ENCODE measurements around the gene GFER. TPM values are rescaled to one million over a fixed set of nuclear protein-coding genes. Genes with fewer than 3 reads are reported as not detected.
"Not testable (repeated sequence)": the region's sequence is repeated elsewhere in the genome, so short reads cannot be mapped to it uniquely, and the experiment has no call there.

GFER gene
- polyA plus RNA-seq, 4 donors: 17.3 to 29.2 (median 23.9) TPM

DNA sequence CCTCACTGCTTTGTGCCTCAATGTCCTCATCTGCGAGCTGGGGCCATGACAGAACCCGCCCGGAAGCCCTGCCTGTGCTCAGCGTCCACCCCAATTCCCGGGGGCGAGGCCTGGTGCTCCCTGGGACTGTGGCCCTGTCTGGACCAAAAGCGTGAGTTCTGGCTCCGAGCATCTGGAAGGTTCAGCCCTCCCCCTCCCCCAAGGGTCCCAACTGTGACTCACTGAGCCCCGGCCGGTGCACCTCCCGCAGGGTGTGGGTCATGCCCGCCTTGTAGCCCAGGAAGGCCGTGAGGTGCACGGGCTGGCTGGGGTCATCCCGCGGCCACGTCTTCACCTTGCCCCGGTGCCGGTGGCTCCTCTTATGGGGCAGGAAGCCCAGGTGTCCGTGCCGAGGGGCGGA, 30.3 kb upstream of the GFER start:
- DNase-seq (ENCODE audit: low read depth in 4 of 4, low spot score in 3 of 4): no peak

DNA sequence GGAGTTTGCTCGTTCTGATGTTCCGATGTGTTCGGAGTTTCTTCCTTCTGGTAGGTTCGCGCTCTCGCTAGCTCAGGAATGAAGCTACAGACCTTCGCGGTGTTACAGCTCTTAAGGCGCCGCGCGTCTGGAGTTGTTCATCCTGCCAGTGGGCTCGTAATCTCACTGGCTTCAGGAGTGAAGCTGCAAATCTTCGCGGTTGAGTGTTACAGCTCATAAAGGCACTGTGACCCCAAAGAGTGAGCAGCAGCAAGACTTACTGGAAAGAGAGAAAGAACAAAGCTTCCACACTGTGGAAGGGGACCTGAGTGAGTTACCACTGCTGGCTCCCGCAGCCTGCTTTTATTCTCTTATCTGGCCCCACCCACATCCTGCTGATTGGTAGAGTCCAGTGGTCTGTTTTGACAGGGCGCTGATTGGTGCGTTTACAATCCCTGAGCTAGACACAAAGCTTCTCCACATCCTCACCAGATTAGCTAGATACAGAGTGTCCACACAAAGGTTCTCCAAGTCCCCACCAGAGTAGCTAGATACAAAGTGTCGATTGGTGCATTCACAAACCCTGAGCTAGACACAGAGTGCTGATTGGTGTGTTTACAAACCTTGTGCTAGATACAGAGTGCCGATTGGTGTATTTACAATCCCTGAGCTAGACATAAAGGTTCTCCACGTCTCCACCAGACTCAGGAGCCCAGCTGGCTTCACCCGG, 26.4 kb upstream of the GFER start:
- DNase-seq (ENCODE audit: low read depth in 4 of 4, low spot score in 3 of 4): not testable (repeated sequence)

- not testable (repeated sequence) for DNase-seq (ENCODE audit: low read depth in 4 of 4, low spot score in 3 of 4)
Measured at GRCh38 chr16:1958143-1958491, 25.9 kb upstream of the GFER start.

DNA sequence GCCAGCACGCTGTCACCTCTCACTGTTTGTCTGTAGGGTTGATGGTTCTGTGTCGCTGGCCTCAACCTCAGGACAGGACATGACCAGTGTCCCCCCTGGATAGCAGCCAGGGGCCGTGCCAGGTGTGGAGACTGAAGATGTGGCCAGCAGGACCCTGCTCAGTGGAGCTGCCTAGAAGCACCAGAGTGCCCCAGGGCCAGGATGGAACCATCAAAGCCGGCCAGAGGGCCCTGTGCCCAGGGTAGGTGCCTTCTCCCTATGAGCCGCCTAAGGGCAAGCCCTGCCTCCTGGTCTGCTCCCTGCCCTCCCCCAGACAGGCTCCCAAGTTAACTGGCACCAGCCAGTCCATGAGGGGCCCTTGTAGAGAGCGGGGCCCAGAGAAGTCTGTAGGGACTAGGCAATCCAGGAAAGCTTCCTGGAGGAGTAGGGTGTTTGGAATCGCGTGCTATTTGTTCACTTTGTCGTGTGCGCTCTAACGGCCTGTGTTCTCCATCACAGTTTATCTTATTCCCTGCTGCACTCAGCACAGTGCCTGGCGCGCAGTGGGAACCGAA, 25.2 kb upstream of the GFER start:
- no peak for DNase-seq (ENCODE audit: low read depth in 4 of 4, low spot score in 3 of 4)

DNA sequence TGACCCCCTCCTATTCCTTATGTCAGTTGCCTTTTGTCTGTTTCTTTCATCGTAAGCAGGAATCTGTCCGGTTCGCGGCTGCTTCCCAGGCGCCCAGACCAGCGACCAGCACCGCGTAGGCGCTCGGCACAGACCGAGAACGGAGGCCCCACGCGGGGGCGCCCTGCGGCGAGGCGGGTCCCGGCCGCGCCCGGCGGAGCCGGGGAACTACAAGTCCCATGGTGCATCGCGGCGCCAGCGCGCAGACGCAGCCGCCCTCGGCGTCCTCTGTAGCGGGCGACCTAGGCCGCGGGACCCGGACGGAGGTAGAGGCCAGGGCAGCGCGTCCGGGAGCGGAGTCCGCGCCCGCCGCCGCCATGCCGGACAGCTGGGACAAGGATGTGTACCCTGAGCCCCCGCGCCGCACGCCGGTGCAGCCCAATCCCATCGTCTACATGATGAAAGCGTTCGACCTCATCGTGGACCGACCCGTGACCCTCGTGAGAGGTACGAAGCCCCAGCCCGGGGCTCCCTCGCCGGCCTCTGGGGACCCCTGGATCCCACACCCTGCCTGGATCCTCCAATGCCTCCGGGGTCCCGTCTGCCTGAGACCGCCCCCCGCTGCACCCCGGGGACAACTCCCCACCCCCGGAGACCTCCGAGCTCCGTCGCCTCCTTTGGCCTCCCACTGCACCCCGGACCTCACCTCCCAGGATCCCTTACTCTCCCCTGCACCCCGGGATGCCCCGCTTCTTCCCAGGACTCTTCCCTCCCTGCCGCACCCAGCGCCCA, 24.5 kb upstream of the GFER start, which contains the start of gene NDUFB10:
Gene NDUFB10 (plus strand): TSS at position 270 of the 771 bp plus-strand sequence. CDS start 87 bp downstream, at position 357.
- DNase-seq (ENCODE audit: low read depth in 4 of 4, low spot score in 3 of 4): peak in 3 of 4 donors; percentile 77 to 83 (median 78)

DNA sequence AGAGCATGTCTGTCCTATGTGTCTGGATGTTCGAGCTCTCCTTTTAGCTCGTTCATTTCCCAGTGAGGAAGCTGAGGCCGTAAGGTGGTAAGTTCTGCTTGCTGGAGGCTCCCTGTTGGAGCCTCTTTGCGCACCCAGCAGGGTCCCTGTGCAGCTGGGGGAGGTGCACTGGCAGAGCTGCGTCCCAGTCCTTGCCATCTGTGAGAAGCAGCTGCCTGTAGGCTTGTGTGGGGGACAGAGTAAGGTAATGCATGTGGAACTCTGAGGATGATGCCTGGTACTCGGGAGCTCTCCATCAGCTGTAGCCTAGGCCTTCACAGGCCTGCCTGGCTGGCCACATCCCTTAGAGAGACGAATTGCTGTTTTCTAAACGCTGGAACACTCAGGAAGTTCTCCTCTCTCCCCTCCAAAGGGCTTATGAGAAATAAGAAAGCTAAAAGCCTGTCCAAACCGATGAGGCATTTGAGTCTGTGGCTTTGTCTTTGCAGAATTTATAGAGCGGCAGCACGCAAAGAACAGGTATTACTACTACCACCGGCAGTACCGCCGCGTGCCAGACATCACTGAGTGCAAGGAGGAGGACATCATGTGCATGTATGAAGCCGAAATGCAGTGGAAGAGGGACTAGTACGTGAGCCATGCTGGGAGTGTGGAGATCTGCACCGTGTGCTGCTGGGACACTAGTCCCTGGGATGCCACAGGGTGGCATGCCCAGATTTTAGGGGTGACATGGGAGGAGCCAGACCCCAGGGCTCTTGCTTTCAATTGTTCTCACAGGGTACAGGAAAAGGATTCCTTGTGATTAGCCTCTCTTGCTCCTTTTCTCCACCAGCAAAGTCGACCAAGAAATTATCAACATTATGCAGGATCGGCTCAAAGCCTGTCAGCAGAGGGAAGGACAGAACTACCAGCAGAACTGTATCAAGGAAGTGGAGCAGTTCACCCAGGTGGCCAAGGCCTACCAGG, 23.0 kb upstream of the GFER start:
- no peak for DNase-seq (ENCODE audit: low read depth in 4 of 4, low spot score in 3 of 4)

- DNase-seq (ENCODE audit: low read depth in 4 of 4, low spot score in 3 of 4): no peak
Measured at GRCh38 chr16:1961651-1962067, 22.3 kb upstream of the GFER start.

- not testable (repeated sequence) for DNase-seq (ENCODE audit: low read depth in 4 of 4, low spot score in 3 of 4)
Measured at GRCh38 chr16:1962161-1963153, 21.5 kb upstream of the GFER start.

DNA sequence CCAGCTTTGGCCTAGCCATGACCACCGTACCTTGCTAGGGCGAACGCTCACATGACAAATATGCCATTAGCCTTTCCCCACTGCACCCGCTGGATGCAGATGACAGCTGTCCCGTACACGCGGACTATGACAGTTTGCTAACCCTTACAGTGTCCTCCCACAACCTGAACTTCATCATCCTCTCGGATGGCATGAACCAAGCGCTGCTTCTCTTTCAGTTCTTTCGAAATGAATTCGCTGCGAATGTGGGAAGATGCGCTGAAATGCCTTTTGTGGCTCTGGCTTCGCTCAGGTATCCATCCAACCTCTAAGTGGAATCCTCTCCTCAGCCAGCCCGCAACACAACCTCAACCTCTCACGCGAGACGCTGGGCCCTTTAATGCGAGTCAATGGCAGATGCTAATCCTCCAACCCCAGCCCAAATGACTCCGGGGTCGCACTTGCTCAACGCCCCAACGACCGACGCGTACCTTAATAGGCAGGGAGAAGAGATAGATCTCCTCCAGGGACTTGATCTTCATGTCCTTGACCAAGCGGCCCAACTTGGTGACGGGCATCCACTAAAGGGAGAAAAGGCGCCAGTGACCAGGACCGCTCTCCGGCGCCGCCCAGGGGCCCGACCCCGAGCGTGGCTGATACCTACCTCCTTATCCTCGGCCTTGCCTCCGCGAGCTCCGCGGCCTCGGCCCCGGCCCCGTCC, 20.0 kb upstream of the GFER start:
- no peak for DNase-seq (ENCODE audit: low read depth in 4 of 4, low spot score in 3 of 4)

DNA sequence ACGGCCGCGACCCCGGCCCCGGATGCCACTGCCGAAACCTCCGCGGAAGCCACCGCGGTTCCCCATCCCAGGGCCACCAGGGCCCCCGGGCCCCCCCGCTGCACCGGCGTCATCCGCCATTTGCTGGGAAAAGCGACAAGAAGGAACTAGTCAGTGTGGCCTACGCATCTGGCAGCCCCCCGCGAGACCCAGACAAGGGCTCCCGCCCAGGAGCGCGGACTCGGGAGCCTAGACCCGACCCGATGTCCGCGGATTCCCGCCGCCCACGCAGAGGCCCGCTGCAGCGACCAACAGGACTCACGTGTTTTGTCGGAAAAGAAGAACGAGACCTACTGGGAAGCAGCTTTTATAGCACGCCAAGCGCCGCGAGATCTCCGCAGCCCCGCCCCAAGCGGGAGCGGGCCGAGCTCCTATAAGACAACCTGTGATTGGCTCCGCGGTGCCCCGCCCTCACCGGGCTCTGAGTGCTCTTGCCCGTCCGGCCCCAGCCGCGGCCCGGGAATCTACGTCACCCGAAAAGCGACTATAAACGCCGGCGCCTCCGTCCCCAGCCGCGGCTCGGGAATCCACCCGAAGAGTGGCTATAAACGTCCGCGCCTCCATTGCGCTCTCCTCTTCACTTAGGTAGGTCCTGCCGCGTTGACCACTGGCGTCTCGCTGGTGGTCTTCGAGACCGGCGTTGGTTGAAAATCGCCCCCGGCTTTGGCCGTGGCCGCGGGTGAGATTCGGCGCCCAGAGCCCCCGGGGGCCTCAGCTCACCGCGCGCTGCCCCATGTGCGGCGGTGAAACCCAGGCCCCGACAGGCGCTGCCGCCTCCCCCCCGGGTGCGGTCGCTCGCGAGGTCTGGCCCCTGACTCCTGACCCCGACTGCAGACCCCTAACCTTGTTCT, 19.2 kb upstream of the GFER start, which contains the start of gene RPS2:
Gene RPS2 (minus strand): TSS at position 321 of the 890 bp plus-strand sequence. CDS start 201 bp downstream, at position 120.
- peak; percentile 94 to 98 (median 97) for DNase-seq (ENCODE audit: low read depth in 4 of 4, low spot score in 3 of 4)

DNA sequence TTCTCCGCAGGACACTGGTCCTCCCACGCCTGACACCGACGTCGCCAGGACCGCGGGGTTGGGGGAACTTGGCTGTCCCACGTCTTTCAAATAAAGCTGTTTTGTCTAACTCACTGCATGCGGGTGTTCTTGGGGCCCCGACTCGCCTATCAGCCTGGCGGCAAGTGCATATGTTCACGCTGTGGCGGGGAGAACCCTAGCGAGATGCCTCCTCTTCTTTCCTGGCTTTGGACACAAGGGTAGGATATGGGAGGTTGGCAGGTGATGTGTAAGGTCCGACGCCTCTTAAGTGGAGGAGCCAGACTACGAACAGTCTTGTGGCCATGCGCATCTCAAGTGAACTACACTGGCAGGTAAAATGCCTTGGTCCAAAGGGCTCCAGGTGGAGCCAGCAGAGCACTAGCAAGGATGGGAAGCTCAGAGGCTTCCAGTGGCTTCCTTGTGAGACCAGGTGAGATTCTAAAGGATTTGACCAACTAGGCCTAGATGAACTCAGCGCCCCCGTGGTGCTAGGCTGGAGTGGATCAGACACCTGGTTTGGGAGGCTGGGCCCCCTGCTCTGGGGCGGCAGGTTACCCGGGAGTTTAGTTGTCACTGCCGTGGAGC, 18.5 kb upstream of the GFER start:
- no peak for DNase-seq (ENCODE audit: low read depth in 4 of 4, low spot score in 3 of 4)

DNA sequence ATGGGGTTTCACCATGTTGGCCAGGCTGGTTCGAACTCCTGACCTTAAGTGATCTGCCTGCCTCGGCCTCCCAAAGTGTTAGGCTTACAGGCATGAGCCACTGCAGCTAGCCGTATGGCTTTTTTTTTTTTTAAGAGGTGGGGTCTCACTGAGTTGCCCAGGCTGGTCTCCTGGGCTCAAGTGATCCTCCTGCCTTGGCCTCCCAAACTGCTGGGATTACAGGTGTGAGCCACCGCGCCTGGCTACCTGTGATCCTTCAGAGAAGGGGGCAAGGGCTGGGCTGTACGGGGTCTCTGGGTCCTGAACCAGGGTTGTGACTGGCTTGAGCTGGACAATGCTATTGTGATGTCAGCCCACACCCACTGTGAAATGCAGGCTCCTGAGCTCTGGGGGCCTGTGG, 17.5 kb upstream of the GFER start, which contains the start of gene RNF151:
Gene RNF151 (plus strand): TSS at position 397 of the 400 bp plus-strand sequence. CDS start 26 bp downstream, outside the sequence.
- no peak for DNase-seq (ENCODE audit: low read depth in 4 of 4, low spot score in 3 of 4)

DNA sequence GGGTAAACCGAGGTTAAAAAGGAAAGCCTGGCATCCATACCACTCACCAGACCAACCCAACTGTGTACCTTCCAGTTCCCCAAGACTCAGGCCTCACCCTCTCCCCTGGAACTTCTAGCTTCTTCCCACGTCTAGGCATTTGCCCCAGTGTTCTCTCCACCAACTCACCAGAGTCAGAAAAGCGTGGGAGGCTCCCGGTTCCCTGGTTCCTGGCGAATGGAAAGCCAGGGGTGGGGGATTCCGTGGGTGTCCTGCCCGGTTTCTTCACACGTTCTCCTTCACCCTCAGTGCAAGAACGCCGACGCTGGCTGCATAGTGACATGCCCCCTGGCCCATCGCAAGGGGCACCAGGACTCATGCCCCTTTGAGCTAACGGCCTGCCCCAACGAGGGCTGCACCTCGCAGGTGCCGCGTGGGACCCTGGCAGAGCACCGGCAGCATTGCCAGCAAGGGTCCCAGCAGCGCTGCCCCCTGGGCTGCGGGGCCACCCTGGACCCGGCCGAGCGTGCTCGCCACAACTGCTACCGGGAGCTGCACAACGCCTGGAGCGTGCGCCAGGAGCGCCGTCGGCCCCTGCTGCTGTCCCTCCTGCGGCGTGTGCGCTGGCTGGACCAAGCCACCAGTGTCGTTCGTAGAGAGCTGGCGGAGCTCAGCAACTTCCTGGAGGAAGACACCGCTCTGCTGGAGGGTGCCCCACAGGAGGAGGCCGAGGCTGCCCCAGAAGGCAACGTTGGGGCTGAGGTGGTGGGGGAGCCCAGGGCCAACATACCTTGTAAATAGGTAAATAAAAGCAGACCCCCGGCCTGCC, 15.6 kb upstream of the GFER start:
- DNase-seq (ENCODE audit: low read depth in 4 of 4, low spot score in 3 of 4): no peak

GRCh38 chr16:1971796-1972489, 12.1 kb upstream of the GFER start, which contains the start of gene TBL3:
Gene TBL3, plus strand, starts transcription at chr16:1972053. Its CDS starts 112 bp downstream, at chr16:1972165.
- DNase-seq (ENCODE audit: low read depth in 4 of 4, low spot score in 3 of 4): peak; percentile 81 to 89 (median 84)

DNA sequence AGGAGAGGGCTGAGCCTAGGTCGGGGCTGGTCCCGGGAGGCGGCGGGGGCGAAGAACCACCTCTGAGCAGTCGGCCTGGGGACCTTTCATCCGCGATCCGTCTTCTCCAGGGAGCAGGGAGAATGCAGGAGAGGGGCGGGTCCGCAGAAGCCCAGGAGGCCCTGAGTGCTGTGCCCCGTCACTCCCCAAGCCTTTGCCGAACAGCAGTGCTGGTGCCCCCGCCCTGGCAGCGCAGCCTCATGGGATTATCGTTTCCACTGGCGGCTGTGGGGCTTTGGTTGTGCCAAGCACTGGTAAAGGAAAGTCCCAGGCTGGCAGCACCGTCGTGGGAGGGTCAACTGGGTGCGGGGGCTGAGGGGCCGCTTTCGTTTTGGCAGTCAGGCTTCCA, 11.5 kb upstream of the GFER start:
- DNase-seq (ENCODE audit: low read depth in 4 of 4, low spot score in 3 of 4): no peak

All from left renal pelvis (tissue), 4 donors.